Keratinocyte (primary cell): ENCODE measurements around the gene PCDHGC5.

Experiments used
- EZH2 ChIP-seq: IDR thresholded peaks from one replicate; pipeline ENCODE4 v1.6.1; 2012; ENCODE audit warnings: inconsistent platforms, mild to moderate bottlenecking, low read length, moderate library complexity
- TF ChIP-seq, protein P1 (sequence below), 3 experiments: IDR thresholded peaks in 1 of 3; conservative IDR thresholded peaks in 1 of 3; optimal IDR thresholded peaks in 1 of 3; 2 replicates in 2 of 3; 3 replicates in 1 of 3; pipeline versions ENCODE3 to v1.5.1; 2011; ENCODE audit warnings: low read length in 3 of 3, mild to moderate bottlenecking in 3 of 3, moderate library complexity in 2 of 3, control low read depth in 1 of 3, inconsistent platforms in 1 of 3; ENCODE audit not compliant: insufficient read depth in 2 of 3; ENCODE audit errors: extremely low read depth in 1 of 3

DNA sequence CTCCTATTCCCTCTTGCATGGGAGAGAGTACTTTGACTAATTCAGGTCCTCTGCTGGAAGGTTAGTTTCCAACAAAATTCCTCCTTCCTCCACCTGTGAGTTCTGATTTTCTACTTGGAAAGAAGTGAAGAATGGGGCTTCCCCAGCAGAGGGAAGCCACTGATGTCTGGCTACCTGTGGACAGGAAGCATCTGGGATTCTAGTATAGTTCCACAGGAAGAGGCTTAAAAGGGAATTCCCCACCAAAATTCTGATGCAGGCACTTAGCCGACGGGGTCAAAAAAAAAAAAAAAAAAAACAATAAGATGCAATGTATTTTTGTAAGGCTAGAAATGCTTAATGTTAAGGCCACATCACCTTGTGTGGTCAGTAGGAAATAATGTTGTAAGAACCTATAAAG is 33.4 kb downstream of the PCDHGC5 start:
- TF ChIP-seq, protein P1, sequence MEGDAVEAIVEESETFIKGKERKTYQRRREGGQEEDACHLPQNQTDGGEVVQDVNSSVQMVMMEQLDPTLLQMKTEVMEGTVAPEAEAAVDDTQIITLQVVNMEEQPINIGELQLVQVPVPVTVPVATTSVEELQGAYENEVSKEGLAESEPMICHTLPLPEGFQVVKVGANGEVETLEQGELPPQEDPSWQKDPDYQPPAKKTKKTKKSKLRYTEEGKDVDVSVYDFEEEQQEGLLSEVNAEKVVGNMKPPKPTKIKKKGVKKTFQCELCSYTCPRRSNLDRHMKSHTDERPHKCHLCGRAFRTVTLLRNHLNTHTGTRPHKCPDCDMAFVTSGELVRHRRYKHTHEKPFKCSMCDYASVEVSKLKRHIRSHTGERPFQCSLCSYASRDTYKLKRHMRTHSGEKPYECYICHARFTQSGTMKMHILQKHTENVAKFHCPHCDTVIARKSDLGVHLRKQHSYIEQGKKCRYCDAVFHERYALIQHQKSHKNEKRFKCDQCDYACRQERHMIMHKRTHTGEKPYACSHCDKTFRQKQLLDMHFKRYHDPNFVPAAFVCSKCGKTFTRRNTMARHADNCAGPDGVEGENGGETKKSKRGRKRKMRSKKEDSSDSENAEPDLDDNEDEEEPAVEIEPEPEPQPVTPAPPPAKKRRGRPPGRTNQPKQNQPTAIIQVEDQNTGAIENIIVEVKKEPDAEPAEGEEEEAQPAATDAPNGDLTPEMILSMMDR (optimal IDR thresholded peaks at IDR 0.05 in 1 of 3, IDR thresholded peaks at IDR 0.05 in 1 of 3, conservative IDR thresholded peaks at IDR 0.05 in 1 of 3; ENCODE audit: extremely low read depth in 1 of 3, insufficient read depth in 2 of 3, low read length in 3 of 3), result no peak
- TF ChIP-seq EZH2, result no peak
